Kidney (tissue), 14 donors: ENCODE results near the gene ST6GALNAC5. TPM values are rescaled to one million over a fixed set of nuclear protein-coding genes. Genes with fewer than 3 reads are reported as not detected.

Experiments
- DNase-seq, 5 donors: peaks; one replicate each; pipeline ENCODE4 v3.0.0-alpha.2; 2013 to 2020
- FAIRE-seq: peaks from 2 replicates; lab custom pipeline; 2012; peaks lifted over from hg19 to GRCh38; lab: Jason Lieb, UNC
- H3K27ac ChIP-seq, 2 donors: one replicate each; pipeline ENCODE4 v1.7.0; 2013; ENCODE audit warnings: low read depth in 2 of 2, low read length in 2 of 2, inconsistent platforms in 1 of 2
- H3K27me3 ChIP-seq: one replicate; pipeline ENCODE4 v1.7.1; 2013; ENCODE audit warnings: low read length, inconsistent platforms; ENCODE audit not compliant: control insufficient read depth, insufficient read depth
- H3K36me3 ChIP-seq, 3 donors: one replicate each; pipeline versions ENCODE4 v1.7.0 to v1.7.1; 2013; ENCODE audit warnings: low read length in 3 of 3, control low read depth in 1 of 3, inconsistent platforms in 1 of 3; ENCODE audit not compliant: insufficient read depth in 3 of 3, control insufficient read depth in 2 of 3
- H3K4me1 ChIP-seq, 3 donors: one replicate each; pipeline versions ENCODE4 v1.7.0 to v1.7.1; 2013; ENCODE audit warnings: low read length in 3 of 3, inconsistent platforms in 1 of 3, low read depth in 1 of 3; ENCODE audit not compliant: control insufficient read depth in 2 of 3, insufficient read depth in 2 of 3
- H3K4me3 ChIP-seq, 3 donors: one replicate each; pipeline versions ENCODE4 v1.7.0 to v1.8.1; 2013; ENCODE audit warnings: low read length in 3 of 3, control low read depth in 1 of 3, inconsistent platforms in 1 of 3
- H3K9ac ChIP-seq, 3 donors: one replicate each; pipeline versions ENCODE4 v1.7.0 to v1.7.1; 2013; ENCODE audit warnings: low read length in 3 of 3, control low read depth in 1 of 3, inconsistent platforms in 1 of 3
- H3K9me3 ChIP-seq, 3 donors: one replicate each; pipeline versions ENCODE4 v1.7.0 to v1.7.1; 2013; ENCODE audit warnings: low read length in 3 of 3, control low read depth in 1 of 3, inconsistent platforms in 1 of 3; ENCODE audit not compliant: control insufficient read depth in 2 of 3, insufficient read depth in 1 of 3
- CTCF ChIP-seq: IDR thresholded peaks from 3 replicates; pipeline ENCODE4 v1.5.1; 2012; ENCODE audit warnings: mild to moderate bottlenecking, moderate library complexity, borderline replicate concordance; ENCODE audit not compliant: insufficient read depth; ENCODE audit errors: extremely low read depth
- intact Hi-C: fragments of 100-400 bp; cut with DNase I; formaldehyde crosslinking; loops from one replicate; pipeline ENCODE4 v1.11.1; 2022
- polyA plus RNA-seq: library from polyadenylated mRNA; stranded (reverse); fragments of 350-450 nt; fragmentation: Illumina TruSeq; extraction: RNeasy Lipid Tissue Mini Kit (QIAGEN cat#74804); gene quantifications from one replicate; pipeline ENCODE4 v1.2.3, GENCODE V29; 2014; ENCODE audit warnings: low read depth, low replicate concordance; ENCODE audit not compliant: insufficient read depth
- total RNA-seq: library from RNA; stranded (reverse); fragmentation: NEBNext Ultra II Directional; extraction: Animal tissue kit (Norgen Biotek cat#: 25700); gene quantifications from one replicate; pipeline ENCODE4 v1.2.1, GENCODE V29; 2021
- donor health status: control.
- donor health status: control.
- donor health status: control.
- donor health status: control.
- donor health status: control.
- donor health status: DM: yes; HTN: yes; CAD: no.
- donor health status: Normal renal cell carcinoma (clear cell type).

ST6GALNAC5 gene
- total and polyA plus RNA-seq, 2 donors from 2014 or later, result 0.34 to 0.50 TPM

- FAIRE-seq, result no peak
Observed at GRCh38 chr1:77015748-77016341, 148.6 kb downstream of the ST6GALNAC5 start.

GRCh38 chr1:77016386-77016985 is 149.2 kb downstream of the ST6GALNAC5 start:
- Histone ChIP-seq H3K36me3 (no peaks in the 10 kb centered on the region), H3K4me3 (no peak overlapping the region), H3K9me3 (no peaks in the 10 kb centered on the region), H3K27me3 (no peaks in the 10 kb centered on the region), H3K4me1 (no peaks in the 10 kb centered on the region), H3K9ac (no peak overlapping the region), H3K27ac (no peak overlapping the region)
- FAIRE-seq (no peak), DNase-seq (no peak)
- no peak for TF ChIP-seq CTCF
- intact Hi-C loops, result no loop called here

More at GRCh38 chr1:77015748-77016341, 148.6 kb downstream of the ST6GALNAC5 start:
- intact Hi-C loops, result no loop called here
- no peak for TF ChIP-seq CTCF
- Histone ChIP-seq H3K27me3 (no peaks in the 10 kb centered on the region), H3K9ac (no peak overlapping the region), H3K36me3 (no peaks in the 10 kb centered on the region), H3K9me3 (no peaks in the 10 kb centered on the region), H3K4me1 (no peaks in the 10 kb centered on the region), H3K27ac (no peak overlapping the region), H3K4me3 (no peak overlapping the region)
- DNase-seq, result no peak

- no peaks in the 10 kb centered on the region for H3K9me3 ChIP-seq
- intact Hi-C loops, result no loop called here
- no peak overlapping the region for H3K27ac ChIP-seq
- DNase-seq (no peak), FAIRE-seq (no peak)
- H3K4me3 ChIP-seq, result no peak overlapping the region
- no peak overlapping the region for H3K9ac ChIP-seq
- H3K4me1 ChIP-seq, result no peaks in the 10 kb centered on the region
- H3K27me3 ChIP-seq, result no peaks in the 10 kb centered on the region
- no peak for TF ChIP-seq CTCF
- no peaks in the 10 kb centered on the region for H3K36me3 ChIP-seq
Observed at GRCh38 chr1:77018311-77018710, 151.0 kb downstream of the ST6GALNAC5 start.

GRCh38 chr1:77018761-77019160 is 151.5 kb downstream of the ST6GALNAC5 start:
- Histone ChIP-seq H3K27ac (no peak overlapping the region), H3K36me3 (no peaks in the 10 kb centered on the region), H3K4me3 (no peak overlapping the region), H3K9ac (no peak overlapping the region), H3K27me3 (no peaks in the 10 kb centered on the region), H3K4me1 (no peaks in the 10 kb centered on the region), H3K9me3 (no peaks in the 10 kb centered on the region)
- DNase-seq, result no peak
- intact Hi-C loops, result no loop called here
- no peak for TF ChIP-seq CTCF
- no peak for FAIRE-seq
